NCI-H524 treated with DMSO at 0.1 percent for 48 hours (cell line): ENCODE data around the gene VSIG10.
"Not testable (repeated sequence)": the region's sequence is repeated elsewhere in the genome, so short reads cannot be mapped to it uniquely, and the experiment has no call there.

Source experiments
- DNase-seq: peaks from one replicate; lab custom pipeline; 2025; lab: John Stamatoyannopoulos, UW

Gene VSIG10

GRCh38 chr12:118107694-118108093, 3.9 kb upstream of the VSIG10 start:
- DNase-seq = no peak

GRCh38 chr12:118107011-118107410, 3.2 kb upstream of the VSIG10 start:
- DNase-seq = no peak

DNA sequence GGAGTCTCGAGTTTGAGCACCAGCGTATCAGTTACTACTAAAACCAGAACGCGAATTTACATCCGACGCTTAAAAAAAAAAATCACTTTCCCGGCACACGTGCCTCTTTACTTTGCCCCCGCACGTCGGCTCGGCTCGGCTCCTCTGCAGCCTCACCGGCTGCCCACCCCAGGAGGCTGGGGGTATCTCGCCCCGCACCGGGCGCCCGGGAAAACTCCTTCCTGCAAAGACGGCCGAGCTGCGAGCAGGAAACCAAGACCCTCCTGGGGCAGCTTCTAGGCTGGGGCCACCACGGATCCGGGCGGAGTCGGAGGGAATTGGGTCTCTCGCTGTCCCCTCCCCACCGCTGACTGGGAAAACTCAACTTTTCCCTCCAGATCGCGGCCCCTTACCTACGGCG, 610 bp downstream of the VSIG10 start:
- DNase-seq = no peak

DNA sequence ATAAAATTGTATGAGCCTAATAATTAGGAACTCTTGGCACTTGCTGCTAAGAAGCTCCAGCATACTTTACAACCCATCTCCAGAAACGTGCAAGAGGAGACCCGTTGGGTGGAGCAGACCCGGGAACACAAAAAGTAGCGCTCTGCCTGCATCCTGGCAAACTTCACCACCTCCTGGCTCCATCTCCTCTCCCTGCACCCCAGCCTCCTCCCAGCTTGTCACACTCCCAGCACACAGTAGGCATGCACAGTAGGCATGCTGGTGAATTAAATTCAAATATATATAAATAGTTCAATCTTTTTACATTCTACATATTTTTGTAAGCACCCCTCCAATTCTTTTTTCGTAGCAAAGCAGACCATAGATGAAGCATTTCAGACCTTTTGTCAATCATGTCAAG, 1.2 kb downstream of the VSIG10 start:
- DNase-seq = no peak

DNA sequence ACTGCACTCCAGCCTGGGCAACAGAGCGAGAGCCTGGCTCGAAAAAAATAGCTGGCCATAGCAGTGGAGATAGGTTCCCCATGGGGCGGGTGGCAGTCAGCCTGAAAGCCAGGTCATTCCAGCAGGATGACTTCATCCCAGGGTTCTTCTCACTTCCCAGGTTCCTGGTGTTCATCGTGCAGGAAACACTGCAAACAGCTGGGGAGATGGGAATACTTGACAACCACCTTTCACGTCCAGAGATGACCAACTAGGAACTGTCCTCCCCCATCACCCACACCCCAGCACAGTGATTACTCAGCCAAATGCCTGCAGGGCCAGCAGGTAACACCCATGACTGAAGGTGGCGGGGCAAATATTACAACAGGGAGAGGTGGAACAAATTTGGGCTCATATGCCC, 1.7 kb downstream of the VSIG10 start:
- no peak for DNase-seq

GRCh38 chr12:118101051-118101450, 2.8 kb downstream of the VSIG10 start:
- no peak for DNase-seq

DNA sequence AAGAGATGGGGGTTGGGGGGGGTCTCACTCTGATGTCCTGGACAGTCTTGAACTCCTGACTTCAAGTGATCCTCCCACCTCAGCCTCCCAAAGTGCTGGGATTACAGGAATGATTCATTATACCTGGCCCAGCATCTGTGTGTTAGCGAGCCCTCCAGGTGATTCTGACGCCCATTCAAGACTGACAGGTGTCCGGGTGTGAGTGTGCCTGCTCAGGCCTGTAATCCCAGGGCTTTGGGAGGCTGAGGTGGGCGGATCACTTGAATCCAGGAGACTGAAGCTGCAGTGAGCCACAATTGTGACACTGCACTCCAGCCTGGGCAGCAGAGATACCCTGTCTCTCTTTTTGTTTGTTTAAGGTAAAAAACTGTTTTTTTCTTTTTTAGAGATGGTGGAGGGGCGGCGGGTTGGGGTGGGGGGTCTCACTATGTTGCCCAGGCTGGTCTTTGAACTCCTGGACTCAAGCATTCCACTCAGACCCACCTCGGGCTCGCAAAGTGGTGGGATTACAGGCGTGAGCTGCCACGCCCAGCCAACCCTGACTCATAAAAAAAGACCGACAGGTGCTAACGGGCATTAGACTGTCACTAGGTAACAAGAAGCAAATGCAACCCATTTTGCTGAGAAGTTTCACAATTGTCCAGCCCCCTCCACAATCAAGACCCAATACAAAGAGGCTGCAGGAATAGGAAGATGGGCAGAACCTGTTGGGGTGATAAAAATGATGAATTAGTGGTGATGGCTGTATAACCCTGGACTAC, 4.7 kb downstream of the VSIG10 start:
- DNase-seq = no peak

- no peak for DNase-seq
Measured at GRCh38 chr12:118098401-118098800, 5.4 kb downstream of the VSIG10 start.

- no peak for DNase-seq
Measured at GRCh38 chr12:118094039-118094438, 9.8 kb downstream of the VSIG10 start.

DNA sequence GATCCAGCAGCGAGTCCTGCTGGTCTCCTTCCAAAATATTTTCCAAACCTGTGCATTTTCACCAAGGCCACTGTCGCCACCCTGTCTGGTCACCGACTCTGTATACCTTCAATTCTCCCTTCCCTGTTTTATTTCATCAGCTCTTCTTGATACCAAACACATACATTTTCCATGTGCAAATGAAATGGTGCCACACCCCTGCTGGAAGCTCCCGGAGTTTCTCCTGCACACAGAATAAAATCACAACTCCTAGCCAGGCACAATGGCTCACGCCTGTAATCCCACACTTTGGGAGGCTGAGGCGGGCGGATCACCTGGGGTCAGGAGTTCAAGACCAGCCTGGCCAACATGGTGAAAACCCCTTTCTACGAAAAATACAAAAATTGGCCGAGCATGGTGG, 14.0 kb downstream of the VSIG10 start:
- no peak for DNase-seq

DNA sequence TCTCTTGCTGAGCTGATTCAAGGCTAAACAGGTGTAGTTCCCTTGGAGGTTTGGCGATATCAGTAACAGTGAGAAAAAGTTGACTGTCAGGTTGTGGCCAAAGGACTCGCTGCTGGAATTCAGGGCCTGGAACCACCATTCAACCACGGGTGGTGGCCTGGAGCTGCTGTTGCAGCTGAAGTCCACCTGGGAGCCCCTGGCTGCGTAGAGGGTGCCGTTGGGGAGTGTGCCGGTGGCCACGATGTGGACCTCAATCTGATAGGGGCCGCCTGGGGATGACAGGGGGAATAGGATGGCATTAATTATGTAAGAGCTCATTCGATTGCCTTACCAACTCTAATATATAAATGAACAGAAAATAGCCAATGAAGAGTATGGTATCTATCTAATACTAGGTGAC, 21.6 kb downstream of the VSIG10 start:
- no peak for DNase-seq

DNA sequence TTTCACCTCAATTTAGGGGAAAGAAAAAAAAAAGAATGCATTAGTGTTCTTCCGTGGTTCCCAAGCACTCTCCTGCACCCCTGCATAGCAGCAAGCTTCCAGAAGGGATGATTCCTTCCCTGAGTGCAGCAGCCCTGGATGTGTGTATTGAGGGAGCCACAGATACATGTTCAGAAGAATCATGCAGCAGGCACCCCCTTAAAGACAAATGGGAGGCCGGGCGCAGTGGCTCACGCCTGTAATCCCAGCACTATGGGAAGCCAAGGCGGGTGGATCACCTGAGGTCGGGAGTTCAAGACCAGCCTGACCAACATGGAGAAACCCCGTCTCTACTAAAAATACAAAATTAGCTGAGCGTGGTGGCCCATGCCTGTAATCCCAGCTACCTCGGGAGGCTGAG, 22.3 kb downstream of the VSIG10 start:
- not testable (repeated sequence) for DNase-seq

GRCh38 chr12:118073768-118074167, 30.0 kb downstream of the VSIG10 start:
- DNase-seq = no peak

DNA sequence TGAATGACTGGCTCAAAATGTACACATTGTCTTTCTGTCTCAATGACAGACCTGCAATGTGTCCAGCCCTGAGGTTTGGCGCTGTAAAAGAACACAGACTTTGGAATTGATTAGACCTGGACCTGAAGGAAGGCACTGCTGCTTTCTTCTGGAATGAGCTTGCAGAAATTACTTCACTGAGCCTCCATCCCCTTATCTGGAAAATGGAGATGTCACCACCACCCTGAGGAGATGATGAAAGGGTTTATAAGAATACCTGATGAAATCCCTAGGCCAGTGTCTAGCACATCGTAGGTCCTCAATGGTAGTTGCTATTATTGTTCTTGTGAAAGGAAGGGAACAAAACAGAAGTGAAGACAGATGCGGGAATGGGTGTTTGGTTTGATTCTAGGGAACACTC, 33.2 kb downstream of the VSIG10 start:
- no peak for DNase-seq

DNA sequence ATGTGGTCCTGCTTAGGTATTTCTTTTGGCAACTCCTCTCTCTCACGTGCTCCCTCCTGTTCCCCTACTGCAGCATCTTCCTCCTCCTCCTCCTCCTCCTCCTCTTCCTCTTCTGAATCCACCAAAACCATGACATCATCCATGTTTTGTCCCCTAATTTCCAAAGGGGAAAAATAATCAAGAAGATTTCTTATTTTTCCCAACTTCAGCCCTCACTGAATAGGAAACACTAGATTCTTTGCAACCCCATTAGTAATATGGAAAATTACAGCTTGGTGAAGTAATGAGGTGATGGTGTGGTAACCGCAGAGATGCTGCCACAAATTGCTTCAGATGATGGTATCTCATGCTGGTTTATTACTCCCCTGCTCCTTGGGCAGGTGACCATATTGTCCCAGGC, 35.4 kb downstream of the VSIG10 start:
- DNase-seq = no peak

- no peak for DNase-seq
Measured at GRCh38 chr12:118065380-118065779, 38.4 kb downstream of the VSIG10 start.

GRCh38 chr12:118064608-118065007, 39.2 kb downstream of the VSIG10 start:
- DNase-seq = no peak

DNA sequence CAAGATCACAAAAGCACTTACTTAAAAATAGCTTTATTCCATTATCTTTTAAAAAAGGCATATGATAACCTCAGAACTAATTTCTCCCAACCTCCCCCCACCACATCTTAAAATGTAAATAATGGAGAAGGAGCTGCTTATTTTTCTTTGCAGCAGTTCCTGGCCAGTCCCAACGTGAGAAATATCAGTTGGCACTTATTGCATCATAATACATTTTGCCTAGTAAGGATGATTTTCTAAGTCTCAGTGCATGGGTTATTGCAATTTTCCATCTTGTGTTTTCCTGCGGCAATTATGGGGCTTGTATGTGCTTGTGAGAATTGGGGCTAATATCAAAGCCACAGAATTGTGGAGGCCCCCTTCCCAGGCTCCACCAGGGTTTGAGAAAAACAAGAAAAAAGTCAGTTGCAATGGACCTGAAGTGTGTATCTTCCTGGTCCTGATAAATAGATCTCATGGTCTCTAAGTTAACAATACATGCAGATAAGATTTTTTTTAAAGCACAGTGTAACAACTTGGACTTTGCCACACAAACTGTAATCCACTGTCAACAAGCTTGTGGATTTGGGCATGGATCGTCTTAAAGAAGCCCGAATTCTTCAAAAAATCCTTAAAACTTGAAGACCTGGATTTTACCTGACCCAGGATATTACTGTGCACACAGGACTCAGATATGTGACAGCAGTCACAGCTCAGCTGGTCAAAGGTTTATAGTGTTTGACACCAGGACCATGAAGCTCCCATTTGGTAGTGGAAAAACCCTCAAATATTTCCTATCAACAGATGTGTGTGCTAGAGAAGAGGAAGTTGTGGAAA, 40.0 kb downstream of the VSIG10 start:
- no peak for DNase-seq

DNA sequence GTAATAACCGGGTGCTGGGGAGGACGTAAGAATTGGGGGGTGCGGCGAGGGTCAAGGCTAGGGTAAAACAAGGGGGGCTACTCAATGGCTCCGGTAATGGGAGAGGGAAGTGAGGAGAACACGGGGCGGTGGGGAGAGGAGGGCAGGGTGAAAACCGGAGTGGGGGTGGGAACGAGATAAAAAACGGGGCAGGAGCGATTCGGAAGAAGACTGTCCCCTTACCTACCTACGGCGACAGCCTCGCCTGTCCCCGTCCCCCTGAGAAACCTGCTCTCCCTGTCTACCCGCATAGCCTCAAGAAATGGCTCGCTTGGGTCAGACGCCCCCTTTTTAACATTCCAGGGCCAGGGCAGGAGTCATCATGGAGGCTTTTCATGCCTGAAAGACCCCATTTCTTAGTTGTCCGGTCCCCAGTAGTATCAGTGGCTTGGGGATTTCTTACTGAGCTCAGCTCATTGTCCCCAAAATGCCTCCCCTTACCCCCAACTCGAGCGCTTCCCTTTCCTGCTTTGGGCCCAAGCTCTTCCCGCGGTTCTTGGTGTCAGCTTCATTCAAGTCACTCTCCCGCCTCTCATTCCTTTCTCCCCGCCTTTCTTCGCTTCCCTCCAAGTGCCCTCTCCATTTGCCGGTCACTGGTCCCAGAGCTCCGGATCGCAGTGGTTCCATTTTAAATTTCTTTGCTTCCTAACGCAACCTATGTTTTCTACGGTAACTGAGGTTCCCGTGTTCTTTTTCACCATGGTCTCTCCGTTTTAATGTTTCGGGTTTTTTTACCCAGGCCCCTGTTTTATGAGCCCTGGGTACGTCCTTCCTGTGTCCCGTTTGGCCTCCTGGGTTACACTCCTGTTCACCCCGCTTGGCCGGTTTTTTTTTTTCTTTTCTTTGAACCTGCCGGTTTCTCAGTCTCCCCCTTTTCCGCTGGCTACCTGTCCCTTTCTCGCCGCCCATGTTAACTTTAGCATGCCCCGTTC, 41.7 kb downstream of the VSIG10 start:
- no peak for DNase-seq

DNA sequence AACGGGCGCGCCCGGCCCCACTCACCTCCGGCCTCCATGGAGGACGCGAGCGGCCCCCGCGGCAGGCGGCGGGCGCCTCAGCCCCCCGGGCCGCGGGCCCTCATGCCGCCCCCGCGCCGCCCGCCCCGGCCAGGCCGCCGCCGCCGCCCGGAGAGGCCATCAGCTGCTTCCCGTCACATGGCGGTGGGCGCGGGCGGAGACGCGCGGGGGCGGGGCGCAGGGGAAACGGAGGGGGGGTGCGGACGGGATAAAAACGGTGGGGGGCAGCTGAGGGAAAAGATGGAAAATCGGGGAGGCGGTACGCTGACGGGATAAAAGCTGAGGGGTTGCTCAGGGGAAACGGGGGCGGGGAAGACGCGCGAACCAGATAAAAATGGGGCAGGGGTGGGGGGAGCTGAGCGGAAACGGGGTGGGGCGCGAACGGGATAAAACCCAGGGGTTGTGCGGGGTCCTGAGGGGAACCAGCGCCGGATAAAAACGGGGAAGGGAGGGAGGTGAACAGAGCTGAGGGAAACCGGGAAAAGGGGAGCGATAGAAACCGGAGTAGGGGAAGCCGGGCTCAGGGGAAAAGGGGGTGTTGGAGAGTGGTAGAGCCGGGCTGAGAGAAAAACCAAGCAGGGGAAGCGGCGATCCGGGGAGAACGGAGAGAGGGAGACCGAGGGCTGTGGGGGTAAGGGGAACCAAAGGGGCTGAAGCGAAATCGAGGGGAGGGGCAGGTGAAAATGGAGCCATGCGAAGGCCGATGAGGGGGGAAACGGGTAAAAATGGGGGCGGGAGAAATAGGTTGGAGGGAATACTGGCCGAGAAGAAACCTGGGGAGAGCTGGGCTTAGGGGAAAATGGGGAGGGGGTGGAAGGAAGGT, 42.6 kb downstream of the VSIG10 start, which contains the start of gene WSB2:
Gene WSB2 (minus strand): TSS at position 169 of the 862 bp plus-strand sequence. CDS start 131 bp downstream, at position 38.
- no peak for DNase-seq
